ENCODE results near the gene DPEP1. TPM values are rescaled to one million over a fixed set of nuclear protein-coding genes. Genes with fewer than 3 reads are reported as not detected.
A peak's percentile ranks its signal among the peaks of the same experiment; 100 is the strongest.
"Not testable (repeated sequence)": the region's sequence is repeated elsewhere in the genome, so short reads cannot be mapped to it uniquely, and the experiment has no call there.

Gene DPEP1
- total RNA-seq, 1 experiment from 2014 or later, result 0.79 TPM

DNA sequence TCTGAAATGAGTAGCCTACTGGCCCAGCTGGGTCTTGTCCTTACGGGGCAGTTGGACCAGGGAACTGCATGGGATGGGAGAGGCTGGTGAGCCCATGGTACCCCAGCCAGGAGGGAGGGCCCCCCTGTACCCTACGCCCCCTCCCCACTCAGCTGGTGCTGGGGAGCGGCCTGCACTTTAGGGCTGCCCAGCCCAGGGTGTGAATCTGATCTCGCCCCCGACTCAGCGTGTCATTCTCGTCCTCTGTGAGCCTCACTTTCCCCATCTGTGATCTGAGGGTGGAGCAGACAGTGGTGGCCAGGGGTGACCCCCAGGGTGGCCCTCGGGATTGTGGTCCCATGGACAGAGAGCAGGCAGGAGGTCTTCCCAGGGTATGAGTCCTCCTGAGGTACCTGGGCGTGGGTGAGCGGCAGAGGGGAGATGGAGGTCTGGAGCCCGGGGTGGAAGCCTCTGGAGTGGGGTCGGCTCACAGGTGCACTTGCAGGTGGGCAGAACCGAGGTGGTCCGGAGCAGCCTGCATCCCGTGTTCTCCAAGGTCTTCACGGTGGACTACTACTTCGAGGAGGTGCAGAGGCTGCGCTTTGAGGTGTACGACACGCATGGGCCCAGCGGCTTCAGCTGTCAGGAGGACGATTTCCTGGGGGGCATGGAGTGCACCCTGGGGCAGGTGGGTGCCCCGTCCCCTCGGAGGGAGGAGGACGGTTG lies 36.2 kb upstream of the DPEP1 start:
- DNase-seq (ENCODE audit: low read depth), result no peak

DNA sequence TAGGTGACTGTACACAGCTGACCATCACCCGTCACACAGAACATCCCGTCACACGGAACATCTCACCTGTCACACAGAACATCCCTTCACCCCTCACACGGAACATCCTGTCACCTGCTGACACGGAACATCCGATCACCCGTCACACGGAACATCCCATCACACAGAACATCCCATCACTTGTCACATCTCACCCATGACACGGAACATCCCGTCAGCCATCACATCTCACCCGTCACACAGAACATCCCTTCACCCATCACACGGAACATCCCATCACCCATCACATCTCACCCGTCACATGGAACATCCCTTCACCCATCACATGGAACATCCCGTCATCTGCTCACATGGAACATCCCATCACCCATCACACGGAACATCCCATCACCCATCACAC lies 34.1 kb upstream of the DPEP1 start:
- DNase-seq (ENCODE audit: low read depth), result no peak

DNA sequence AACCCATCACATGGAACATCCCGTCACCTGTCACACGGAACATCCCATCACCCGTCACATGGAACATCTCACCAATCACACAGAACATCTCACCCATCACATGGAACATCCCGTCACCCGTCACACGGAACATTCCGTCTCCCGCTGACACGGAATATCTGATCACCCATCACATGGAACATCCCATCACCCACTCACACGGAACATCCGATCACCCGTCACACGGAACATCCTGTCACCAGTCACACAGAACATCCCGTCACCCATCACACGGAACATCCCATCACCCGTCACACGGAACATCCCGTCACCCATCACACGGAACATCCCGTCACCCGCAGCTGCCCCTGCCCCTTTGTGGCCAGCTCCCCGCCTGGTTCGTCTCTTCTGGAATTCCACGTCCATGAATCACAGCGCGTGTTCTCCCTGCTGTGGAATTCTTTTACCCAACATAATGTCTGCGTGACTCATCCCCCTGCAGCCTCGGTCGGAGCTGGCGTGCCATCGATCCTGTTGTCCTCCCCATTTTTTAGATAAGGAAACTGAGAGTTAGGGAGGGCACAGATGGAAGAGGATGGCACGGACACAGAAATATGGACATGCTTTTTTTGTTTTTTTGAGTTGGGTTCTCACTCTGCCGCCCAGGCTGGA lies 32.3 kb upstream of the DPEP1 start:
- peak; percentile 98 for DNase-seq (ENCODE audit: low read depth)

DNA sequence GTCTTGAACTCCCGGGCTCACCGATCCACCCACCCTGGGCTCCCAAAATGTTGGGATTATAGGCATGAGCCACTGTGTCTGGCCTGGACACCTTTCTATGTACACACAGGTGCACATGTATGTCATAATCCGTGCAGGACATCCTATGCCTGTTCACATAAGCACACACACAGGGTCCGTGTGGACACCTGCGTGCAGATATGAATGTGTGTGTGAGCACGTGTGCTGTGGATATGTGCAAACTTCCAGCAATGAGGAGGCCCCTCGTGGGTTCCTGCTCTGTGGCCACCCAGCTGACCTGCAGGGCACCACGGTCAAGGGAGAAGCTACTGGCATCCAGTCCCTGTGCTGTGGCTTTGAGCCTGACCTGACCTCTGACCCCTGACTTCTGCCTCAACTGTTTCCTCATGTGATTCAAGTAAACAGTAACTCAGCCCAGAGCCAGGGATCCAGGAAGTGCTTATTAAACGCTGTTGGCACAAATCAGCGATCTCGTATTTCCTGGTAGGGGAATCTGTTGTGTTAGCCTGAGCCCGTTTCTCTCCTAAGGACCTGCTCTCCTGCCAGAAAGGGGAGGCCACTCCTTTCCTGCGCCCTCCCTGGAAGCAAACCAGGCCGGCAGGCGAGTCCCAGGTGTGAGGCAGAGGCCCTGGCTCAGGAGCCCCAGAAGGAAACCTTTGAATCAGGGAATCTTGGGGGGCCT lies 31.4 kb upstream of the DPEP1 start:
- DNase-seq (ENCODE audit: low read depth), result peak; percentile 86

DNA sequence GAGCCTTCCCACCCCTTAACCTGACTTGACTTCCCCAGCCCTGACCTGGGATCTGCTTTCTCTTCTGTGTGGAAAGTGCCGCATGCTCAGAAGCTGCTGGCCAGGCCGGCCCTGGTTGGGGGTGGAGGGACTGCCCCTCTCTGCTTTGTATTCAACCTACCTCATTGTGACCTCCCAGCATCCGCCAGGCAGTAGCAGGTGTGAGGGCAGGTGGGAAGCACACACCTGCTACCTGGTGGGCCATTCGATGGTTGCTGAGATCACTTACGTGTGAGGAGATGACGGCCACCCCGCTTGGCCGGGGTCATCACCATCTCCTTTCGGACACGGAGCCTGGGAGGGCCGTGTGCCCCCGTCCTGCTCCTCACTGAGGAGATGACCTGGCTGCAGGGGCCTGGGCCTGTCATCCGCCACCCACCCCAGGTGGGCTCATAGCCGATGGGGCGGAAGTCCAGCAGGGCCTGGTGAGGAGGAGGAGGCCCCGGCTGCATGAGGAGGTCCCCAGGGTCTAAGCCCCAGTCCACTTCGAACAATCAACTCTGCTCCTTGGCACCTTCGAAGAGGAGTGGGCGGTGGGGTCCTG lies 30.7 kb upstream of the DPEP1 start:
- no peak for DNase-seq (ENCODE audit: low read depth)

DNA sequence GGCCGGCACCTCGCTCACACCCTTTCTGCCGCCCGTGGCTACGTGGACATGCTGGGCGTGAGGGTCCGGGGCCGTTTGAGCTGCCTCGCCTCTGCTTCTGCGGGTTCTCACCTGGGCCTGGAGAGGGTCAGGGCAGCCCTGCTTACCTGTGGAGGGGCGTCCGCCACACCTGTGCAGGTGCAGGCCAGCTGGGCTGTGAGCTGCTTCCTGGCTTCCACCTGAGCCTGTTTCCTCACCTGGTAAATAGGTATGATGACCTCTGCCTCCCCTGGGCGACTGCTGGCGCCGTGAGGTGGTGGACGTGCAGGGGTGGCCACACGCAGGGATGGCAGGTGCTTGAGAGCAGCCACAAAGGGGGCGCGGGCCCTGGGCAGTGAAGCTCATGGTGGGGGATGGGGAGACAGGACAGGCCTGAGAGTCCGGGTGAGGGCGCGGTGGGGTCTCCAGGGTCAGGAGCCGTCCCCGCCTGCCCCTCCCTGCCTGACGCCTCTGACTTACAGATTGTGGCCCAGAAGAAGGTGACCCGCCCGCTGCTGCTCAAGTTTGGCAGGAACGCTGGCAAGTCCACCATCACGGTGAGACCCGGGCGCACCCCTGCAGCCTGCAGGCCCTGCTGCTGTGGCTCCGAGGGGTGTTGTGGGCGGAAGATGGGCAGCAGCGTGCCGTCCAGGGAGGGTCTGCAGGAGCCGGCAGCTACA lies 30.1 kb upstream of the DPEP1 start:
- DNase-seq (ENCODE audit: low read depth), result no peak

DNA sequence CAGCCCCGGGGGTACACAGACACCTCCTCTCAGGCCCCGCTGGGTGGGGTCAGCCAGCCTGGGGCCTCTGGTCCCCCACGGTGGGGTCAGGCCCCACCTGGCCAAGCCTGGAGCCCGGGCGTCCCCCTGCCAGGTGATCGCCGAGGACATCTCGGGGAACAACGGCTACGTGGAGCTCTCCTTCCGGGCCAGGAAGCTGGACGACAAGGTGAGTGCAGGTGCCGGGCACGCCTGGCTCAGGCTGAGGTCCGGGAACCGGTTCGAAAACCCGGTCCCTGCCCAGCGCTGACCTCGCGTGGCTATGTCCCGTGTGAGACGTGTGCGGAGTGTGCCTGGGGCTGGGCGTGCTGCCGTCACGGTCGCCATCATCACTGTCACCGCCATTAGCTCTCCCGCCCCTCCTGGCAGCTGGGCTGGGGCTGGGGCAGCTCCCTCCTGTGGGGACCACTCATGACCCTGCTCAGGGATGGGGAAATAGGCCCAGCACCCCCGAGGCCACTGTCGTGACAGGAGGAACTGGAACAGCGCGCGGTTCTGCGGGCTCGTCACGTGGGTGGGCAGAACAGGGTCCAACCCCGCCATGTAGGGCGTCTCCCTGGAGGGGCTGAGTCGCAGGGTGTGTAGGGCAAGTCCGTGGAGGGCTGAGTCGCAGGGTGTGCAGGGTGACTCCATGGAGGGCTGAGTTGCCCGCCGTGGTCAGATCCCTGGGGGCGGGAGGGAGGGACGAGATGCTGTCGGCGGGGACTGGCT lies 29.4 kb upstream of the DPEP1 start:
- no peak for DNase-seq (ENCODE audit: low read depth)

DNA sequence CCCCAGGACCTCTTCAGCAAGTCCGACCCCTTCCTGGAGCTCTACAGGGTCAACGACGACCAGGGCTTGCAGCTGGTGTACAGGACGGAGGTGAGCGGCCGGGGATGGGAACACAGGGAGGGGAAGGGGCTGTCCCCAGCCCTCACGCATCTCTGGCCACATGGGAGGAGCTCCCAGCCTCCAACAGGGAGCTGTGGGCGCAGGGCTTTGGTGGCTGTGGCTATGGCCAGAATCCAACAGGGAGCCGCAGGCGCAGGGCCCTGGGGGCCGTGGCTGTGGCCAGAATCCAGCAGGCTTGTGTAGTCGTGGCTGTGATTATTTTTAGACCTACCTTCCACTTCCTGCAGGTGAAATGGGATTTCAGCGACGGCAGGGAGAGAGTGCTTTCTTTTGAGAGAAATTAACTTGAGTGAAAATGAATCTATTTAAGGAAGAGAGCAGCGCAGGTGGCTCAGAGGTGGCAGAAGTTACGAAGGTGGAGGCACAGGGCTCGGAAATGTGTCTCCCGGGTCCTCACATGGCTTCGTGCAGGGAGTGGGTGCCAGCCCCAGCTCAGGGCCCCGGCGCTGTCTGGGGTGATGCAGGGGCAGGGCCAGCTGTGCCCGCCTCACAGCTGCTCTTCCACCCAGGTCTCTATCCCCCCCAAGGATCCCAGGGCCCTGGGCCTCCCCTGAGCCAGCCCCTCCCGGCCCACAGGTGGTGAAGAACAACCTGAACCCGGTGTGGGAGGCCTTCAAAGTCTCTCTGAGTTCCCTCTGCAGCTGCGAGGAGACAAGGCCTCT lies 28.5 kb upstream of the DPEP1 start:
- DNase-seq (ENCODE audit: low read depth), result peak; percentile 67

DNA sequence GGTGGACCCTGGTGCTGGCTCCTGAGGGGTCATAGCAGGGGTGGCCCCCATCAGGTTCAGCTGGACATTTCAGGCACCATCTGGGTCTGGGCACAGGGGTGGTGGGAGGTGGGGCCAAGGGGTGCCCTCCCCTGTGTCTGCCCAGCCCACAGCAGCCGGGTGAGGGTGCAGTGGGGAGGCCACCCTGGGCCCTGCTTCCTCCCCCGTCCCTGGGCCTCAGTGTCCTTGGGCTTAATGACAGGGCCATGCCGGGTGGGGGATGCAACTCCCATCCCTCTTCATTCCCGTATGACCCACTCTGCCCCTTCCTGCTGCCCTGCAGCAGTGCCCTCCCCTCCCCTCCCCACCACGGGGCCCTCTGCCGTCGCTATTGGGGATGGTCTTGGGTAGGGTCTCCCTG lies 27.2 kb upstream of the DPEP1 start:
- no peak for DNase-seq (ENCODE audit: low read depth)

DNA sequence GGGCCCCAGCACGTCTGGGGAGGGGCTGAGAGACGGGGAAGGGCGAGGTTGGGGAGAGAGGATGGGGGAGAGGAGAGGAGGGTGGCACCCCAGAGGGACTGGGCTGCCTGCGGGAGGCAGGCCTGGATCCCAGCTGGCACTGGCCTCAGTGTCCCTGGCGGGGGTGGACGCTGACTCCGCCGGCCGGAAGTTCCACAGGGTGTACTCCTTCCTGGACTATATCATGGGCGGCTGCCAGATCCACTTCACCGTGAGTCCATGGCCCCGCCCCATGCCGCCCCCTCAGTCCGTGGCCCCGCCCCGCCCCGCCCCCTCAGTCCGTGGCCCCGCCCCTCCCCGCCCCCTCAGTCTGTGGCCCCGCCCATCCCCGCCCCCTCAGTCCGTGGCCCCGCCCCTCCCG lies 26.6 kb upstream of the DPEP1 start:
- DNase-seq (ENCODE audit: low read depth), result no peak

DNA sequence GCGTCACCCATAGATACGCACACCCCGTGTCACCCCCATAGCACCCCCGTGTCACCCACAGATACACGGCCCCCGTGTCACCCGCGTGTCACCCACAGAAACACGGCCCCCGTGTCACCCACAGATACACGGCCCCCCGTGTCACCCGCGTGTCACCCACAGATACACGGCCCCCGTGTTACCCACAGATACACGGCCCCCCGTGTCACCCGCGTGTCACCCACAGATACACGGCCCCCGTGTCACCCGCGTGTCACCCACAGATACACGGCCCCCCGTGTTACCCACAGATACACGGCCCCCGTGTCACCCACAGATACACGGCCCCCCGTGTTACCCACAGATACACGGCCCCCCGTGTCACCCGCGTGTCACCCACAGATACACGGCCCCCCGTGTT lies 25.8 kb upstream of the DPEP1 start:
- not testable (repeated sequence) for DNase-seq (ENCODE audit: low read depth)

DNA sequence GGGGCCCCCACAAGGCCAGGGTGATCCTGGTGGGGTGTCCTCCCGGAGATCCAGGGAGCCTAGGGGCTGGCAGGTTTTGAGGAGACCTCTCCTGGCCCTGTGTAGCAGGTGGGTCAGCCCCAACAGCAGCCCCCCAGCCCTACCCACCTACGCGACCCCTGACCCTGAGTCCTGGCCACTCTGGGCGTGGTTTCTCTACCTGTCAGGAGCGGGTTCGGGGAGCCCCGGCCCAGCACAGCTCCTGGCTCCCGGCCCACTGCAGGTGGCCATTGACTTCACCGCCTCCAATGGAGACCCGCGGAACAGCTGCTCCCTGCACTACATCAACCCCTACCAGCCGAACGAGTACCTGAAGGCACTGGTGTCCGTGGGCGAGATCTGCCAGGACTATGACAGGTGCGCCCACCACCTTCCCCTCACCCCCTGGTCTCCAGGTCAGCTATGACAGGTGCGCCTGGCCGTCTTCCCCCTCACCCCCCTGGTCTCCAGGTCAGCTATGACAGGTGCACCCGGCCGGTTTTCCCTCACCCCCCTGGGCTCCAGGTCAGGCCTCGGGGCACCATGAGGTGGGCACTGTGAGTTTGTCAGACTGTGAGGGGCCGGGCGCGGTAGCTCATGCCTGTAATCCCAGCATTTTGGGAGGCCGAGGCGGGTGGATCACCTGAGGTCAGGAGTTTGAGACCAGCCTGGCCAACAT lies 24.9 kb upstream of the DPEP1 start:
- no peak for DNase-seq (ENCODE audit: low read depth)

DNA sequence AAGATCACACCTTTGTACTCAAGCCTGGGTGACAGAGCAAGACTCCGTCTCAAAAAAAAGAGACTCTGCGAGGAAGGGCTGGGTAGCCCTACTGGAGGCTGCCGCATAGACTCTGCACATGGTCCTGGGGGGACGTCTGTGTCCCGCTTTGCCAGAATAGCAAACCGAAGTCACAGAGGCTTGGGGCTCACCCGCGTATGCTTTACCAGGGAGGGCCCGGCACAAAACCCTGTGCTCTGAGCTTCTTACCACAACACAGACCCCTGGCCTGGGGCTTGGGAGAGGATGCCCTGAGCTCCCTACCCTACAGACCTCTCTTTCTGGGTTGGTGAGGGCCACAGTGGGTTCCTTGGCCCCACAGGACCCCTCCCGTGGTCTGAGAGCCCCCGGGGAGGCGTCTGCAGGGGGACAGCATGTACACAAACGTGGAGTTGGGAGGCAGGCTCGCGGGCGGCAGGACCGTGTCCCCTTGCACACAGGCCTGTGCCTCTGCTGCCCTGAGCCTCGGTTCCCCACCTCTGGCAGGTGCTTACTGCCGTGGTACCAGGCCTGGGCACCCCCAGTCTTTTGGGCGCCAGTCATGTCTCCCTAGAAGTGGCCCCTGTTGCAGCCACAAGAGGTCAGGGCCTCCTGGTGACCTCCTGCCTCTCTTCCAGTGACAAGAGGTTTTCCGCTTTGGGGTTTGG lies 24.1 kb upstream of the DPEP1 start:
- no peak for DNase-seq (ENCODE audit: low read depth)

DNA sequence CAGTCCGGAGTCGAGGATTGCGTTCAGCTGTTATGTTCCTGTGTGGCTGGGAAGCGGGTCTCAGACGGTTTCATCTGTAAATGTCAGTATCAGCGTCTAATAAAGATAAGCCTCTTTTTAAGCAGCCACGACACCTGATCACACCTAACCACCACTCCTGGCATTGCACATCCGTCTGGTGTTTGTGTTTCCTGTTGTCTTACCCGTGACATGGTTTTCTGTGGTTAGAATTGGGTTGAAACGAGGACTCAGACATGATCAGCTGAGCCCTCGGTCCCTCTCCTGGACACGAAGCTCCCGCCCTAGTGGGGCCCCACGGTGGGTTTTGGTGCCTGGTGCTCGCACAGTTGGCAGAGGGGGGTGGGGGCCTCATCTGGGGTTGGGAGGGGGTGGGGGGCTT lies 19.6 kb upstream of the DPEP1 start:
- DNase-seq (ENCODE audit: low read depth), result no peak

DNA sequence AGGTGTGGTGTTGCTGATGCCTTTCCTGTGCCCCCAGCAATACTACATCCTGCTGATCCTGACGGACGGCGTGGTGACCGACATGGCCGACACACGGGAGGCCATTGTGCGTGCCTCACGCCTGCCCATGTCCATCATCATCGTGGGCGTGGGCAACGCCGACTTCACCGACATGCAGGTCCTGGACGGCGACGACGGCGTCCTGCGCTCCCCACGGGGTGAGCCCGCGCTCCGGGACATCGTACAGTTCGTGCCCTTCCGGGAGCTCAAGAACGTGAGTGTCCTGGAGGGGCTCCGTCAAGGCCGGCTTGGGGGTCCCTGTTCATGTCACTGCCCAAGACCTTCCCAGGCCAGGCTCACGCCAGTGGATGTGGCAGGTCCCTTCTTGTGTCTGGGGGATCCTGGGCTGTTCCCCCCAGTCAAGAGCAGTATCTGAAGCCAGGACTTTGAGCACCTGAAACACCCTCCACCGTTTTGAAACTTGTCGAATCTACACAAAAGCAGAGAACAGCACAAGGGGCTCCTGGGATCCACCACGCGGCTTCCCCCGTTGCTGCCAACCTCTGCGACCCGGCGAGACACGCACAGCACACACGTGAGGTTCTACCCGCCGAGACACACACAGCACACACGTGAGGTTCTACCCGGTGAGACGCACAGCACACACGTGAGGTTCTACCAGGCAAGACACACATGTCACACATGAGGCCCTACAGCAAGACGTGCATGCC lies 17.9 kb upstream of the DPEP1 start:
- no peak for DNase-seq (ENCODE audit: low read depth)

DNA sequence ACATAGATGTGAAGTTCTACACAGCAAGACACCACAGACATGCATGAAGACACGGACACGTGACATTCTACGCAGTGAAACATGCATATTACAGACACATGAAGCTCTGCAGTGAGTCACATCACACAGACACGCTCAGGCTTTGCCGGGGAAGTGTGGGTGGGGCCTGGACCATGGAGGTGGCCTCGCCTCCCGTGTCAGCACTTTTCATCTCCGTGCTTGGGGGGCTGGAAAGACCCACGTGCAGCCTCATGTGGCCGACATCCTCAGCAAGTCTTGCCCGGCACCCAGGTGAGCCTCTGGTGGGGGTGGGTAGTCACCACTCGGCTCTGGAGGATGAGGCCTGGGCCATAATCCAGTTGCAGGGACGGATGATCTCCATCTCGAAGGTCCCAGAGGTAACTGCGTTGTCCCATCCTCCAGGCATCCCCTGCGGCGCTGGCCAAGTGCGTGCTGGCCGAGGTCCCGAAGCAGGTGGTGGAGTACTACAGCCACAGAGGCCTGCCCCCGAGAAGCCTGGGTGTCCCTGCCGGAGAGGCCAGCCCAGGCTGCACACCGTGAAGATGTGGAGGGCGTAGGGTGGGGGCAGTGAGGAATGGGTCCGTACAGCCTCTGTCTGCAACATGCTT lies 17.3 kb upstream of the DPEP1 start:
- DNase-seq (ENCODE audit: low read depth), result no peak

DNA sequence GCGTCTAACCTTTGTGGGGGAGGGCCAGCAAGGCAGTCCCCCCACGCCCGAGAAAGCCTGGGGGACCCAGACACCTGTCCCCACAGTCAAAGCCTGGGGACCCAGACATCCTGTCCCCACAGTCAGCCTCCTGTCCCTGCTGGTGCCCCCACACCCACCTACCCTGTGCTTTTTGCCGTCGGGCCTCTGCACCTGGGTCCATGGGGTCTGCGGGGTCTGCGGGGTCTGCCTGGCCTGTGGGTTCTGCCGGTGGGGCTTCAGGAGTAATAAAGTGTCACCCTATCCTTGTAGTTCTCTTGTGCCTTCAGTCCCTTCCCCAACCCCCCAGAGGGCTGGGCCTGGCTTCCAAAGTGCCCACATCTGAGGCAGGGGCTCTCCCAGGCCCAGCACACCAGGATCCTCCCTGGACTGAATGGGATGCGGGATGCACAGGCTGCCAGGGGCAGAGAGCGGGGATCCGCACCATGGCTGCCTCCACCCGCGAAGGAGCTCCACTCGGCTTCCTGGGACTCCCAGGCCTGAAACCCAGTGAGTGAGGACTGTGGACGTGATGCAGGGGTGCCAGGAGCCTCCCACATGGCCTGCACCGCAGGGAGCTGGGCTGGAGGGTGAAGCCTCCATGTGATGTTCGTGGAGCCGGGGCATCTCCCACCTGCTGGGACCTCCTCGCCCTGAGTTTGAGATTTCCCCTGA lies 16.3 kb upstream of the DPEP1 start:
- DNase-seq (ENCODE audit: low read depth), result no peak

DNA sequence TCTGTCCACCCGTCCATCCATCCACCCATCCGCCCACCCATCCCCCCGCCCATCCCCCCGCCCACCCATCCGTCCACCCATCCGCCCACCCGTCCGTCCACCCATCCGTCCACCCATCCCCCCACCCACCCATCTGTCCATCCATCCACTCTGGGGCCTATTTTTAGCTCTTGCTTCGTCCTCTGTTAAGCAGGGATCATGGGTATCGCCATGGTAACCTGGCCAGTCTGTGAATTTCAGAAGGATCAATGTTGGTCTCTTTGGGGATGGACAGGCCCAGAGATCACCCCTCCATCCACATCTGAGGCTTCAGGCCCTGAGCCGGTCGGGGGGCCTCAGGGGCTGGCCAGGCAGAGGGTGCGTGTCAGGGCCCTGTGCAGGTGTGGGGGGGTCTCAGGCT lies 15.2 kb upstream of the DPEP1 start:
- DNase-seq (ENCODE audit: low read depth), result peak; percentile 64
